ENCODE results near the gene FBXL16. TPM values are rescaled to one million over a fixed set of nuclear protein-coding genes. Genes with fewer than 3 reads are reported as not detected.

FBXL16 gene
- total and polyA plus RNA-seq, 2 experiments from 2014 or later = 8.9 to 12.6 TPM

- Histone ChIP-seq H3K27me3 (ENCODE audit: insufficient read depth) (no peaks in the 10 kb centered on the region), H3K79me2 (replicated peaks; ENCODE audit: insufficient read depth) (no peaks in the 10 kb centered on the region), H3K4me2 (no peak overlapping the region), H3K27ac (ENCODE audit: low read depth) (no peak overlapping the region), H2AFZ (no peak overlapping the region), H3K4me1 (ENCODE audit: insufficient read depth) (peaks cover 5% of the 10 kb centered on the region), H3K9me2 (ENCODE audit: insufficient read depth) (no peaks in the 10 kb centered on the region), H3K36me3 (ENCODE audit: insufficient read depth) (no peaks in the 10 kb centered on the region), H3F3A (replicated peaks; ENCODE audit: low read depth) (0 out of 2 replicates have a peak, but pooled peaks cover 5% of the 10 kb centered on the region), H3K4me3 (no peak overlapping the region), H4K20me1 (replicated peaks; ENCODE audit: insufficient read depth) (no peaks in the 10 kb centered on the region)
- no peak for TF ChIP-seq ETS1 (IDR thresholded peaks at IDR 0.05)
- no peak for TF ChIP-seq ZNF331 (CRISPR knock-in tag; IDR thresholded peaks at IDR 0.05; ENCODE audit: low read depth)
- no peak for TF ChIP-seq EZH2phosphoT487 (IDR thresholded peaks at IDR 0.05; ENCODE audit: unreplicated experiment)
- no peak for TF ChIP-seq ZNF114 (CRISPR knock-in tag; IDR thresholded peaks at IDR 0.05)
- no peak for TF ChIP-seq ZNF462 (CRISPR knock-in tag; IDR thresholded peaks at IDR 0.05)
- no peak overlapping the region for H3K4me3 Mint-ChIP-seq
- no peaks in the 10 kb centered on the region for H3K36me3 Mint-ChIP-seq (ENCODE audit: low read depth)
- H3K4me1 Mint-ChIP-seq = peaks cover 21% of the 10 kb centered on the region
- no peak overlapping the region for H3K27ac Mint-ChIP-seq
- no peak for ATAC-seq
- DNase-seq (ENCODE audit: low spot score) = no peak
- peaks cover 16% of the 10 kb centered on the region for H3K27me3 Mint-ChIP-seq (ENCODE audit: insufficient read depth, low read depth, poor library complexity)
- H3K9me3 Mint-ChIP-seq = no peaks in the 10 kb centered on the region; the same call in 2 of the 3 replicates
These were observed 43.4 kb upstream of the FBXL16 start for GRCh38 chr16:749010-749409.

Data from GM23338 (cell line).